Dedifferentiated amniotic fluid mesenchymal stem cell (primary cell): ENCODE data around the gene ARSD.
A peak's percentile ranks its signal among the peaks of the same experiment; 100 is the strongest.
"Not testable (repeated sequence)": the region's sequence is repeated elsewhere in the genome, so short reads cannot be mapped to it uniquely, and the experiment has no call there.

ENCODE experiments used
- DNase-seq: peaks from one replicate; pipeline ENCODE4 v3.0.0-alpha.2; 2016; ENCODE audit errors: extremely low spot score

Gene ARSD

DNA sequence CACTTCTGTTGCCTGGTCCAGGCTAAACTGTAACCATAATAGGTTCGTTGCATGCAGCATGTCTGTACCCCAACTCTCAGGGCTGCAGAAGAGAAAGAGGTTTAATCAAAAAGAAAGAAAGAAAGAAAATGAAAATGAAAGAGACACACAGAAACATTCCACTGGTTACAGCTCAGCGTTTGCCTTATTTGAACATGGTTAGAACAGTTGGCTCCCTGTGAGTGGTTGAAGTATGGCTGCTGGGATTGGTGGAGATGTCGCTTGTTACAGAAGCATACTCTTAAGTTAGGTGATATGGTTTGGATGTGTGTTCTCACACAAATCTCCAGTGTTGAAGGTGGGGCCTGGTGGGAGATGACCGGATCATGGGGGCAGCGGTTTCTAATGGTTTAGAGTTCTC is 36.3 kb downstream of the ARSD start:
- no peak for DNase-seq

DNA sequence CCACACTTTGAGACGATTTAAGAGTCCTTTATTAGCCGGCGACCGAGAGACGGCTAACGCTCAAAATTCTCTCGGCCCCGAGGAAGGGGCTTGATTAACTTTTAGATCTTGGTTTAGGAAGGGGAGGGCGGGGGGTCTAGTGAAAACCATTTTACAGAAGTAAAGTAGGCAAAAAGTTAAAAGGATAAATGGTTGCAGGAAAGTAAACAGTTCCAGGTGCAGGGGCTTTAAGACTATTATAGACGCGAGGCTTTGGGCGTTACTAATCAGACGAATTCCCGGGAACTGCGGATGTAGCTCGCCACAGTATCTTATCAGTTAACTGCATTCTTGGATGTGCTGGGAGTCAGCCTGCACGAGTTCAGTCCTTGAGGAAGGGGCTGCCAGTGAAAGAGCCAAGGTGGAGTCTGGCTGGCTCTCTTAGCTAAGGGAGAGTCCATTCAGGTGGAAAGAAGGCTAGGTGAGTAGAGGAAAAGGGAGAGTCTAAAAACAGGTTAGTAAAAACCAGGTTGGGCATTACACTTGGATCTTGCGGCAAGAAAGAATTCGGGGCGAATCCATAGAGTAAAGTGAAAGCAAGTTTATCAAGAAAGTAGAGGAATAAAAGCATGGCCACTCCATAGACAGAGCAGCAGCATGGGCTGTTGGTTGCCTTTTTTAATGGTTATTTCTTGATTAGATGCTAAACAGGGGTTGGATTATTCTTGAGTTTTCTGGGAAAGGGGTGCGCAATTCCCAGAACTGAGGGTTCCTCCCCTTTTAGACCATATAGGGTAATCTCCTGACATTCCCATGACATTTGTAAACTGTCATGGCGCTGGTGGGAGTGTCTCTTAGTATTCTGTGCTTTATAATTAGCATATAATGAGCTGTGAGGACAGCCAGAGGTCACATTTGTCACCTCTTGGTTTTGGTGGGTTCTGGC is 38.3 kb downstream of the ARSD start:
- DNase-seq: not testable (repeated sequence)

DNA sequence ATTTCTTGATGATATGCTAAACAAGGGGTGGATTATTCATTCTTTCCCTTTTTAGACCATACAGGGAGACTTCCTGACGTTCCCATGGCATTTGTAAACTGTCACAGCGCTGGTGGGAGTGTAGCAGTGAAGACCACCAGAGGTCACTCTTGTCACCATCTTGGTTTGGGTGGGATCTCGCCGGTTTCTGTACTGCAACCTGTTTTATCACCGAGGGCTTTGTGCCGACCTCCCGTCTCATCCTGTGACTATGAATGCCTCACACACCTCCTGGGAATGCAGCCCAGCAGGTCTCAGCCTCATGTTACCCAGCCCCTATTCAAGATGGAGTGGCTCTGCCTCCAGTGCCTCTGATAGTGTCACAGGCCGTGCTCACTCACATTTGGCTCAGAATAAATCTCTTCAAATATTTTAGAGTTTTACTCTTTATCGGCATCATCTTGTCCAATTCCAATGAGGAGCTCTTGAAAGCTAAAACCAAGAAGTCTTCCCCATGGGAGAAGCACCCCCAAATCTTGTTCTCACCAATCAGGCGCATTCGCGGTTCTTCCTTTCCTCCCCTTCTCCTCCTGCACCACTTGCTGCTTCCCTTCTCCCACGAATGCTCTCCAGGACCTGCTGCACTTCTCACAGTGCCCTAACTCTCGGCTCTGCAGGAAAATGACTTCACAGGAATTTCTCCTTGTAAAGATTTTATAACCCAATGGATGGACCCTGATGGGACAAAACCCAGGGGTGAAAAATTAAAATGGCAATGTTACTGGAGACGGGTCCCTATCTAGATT is 39.2 kb downstream of the ARSD start:
- DNase-seq: not testable (repeated sequence)

DNA sequence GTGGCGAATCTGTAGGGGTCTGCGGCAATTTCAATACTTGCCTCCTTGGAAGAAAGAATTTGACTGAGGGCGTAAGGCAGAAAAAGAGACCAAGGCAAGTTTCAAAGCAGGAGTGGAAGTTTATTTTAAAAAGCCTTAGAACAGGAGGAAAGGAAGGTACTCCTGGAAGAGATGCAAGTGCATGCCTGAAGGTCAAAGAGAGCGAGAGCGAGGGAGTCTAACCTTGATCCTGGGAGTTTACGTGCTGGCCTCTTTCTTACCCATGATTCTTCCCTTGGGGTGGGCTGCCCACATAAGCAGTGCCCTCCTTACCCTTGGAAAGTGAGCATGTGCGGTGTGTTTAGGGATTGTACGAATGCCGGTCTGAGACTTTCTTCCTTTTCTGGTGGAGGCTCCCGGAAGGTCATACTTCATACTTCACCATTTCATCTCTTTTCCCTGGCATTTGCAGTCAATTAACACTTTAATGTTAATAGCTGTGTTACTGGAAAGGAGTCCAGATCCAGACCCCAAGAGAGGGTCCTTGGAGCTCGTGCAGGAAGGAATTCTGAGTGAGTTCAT is 40.0 kb downstream of the ARSD start:
- no peak for DNase-seq

DNA sequence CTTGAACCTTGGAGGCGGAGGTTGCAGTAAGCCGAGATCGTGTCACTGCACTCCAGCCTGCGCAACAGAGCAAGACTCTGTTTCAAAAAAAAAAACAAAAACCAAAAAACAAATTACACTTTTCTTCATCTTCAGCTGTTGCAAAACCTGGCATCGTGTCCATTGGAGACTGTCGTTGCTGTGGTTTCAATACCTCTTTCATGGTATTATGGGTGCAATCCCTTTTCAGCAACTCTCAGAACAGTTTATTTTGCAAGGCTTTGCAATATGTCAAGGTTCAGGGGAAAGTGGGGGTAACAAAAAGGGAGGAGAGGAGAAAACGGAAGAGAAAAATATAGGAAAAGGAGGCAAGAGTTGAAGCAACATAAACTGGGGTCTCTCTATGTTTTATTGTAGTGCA is 40.8 kb downstream of the ARSD start:
- DNase-seq: no peak

DNA sequence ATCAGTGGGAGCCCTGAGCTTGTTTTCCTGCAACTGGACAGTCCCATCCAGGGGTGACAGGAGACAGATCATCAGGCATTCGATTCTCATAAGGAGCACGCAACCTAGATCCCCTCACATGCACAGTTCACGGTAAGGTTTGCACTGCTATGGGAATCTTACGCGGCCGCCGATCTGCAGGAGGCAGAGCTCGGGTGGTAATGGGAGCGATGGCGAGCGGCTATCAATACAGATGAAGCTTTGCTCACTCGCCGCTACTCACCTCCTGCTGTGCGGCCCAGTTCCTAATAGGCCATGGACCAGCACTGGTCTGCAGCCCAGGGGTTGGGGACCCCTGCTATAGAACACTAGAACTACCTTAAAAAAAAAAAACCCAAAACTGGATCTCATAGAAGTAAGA is 45.4 kb downstream of the ARSD start:
- no peak for DNase-seq

DNA sequence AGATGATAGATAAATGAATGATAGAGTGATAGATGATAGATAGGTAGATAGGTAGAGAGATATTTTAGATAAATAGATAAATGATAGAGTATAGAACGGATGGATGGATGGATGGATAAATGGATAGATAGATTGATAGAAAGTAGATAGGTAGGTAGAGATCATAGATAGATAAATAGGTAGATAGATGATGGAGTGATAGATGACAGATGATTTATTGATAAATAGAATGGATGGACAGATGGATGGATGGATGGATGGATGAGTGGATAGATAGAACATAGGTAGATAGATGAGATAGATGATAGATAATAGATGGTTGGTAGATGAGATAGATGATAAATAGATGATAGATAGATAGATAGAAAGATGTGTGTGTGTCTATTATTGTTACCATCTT is 49.5 kb downstream of the ARSD start:
- DNase-seq: no peak

DNA sequence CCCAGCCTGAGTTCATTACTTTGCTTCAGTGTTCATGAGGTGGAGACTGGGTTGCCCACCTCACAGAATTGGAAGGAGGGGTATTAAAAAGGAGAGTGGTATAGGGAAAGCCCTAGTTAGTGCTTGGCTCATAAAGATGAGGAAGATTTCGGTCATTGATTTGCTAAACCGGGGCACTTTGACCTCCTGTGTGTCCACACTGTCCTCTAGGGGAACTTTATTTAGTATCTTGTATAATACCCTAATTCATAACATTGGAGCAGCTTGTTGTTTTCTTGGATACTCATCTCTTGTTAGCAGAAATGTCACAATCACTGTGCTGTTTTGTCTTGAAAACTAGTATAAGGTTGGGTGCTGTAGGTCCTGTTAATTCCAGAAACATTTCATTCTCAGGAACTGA is 50.6 kb downstream of the ARSD start:
- no peak for DNase-seq

DNA sequence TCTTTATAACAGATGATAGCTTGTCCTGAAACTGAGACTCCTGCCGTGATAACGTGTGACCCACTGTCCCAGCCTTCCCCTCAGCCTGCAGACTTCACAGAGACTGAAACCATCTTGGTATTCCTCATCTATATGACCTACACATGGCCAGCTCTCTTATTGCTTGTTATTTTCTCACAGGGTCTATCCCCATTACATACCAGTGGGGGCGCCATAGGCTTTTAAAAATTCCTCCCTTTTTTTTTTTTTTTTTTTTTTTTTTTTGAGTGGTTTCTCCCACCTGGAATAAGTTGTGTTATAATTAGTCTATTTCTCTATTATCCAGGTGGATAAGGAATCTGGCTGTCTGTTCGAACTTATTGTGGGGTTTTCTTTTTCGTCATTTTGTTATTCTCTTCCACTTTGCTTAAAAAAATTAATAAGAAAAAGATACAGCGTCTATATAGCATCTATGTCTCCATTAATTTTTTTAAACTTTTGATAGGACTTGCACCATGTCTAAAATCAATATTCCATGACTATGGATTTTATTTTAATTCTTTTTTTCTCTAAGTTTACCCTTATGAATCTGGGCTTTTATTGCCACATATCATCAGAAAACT is 53.2 kb downstream of the ARSD start:
- no peak for DNase-seq

DNA sequence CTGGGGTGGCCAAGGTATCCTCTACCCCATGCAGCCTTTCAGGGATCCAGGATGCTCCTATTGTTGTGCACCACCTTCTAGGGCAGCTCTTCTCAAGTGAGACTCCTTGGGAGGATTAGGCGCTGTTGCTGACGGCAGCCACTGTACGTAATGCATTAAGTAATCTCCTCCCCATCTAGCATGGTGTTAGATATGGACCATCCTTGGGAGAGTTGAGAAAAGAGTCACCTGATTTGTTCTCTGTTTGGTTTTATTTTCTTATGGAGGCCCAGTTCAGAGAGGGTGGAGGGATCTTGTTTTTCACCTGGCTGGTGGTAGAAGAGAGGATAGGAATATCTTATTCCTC is 54.0 kb downstream of the ARSD start:
- DNase-seq: no peak

DNA sequence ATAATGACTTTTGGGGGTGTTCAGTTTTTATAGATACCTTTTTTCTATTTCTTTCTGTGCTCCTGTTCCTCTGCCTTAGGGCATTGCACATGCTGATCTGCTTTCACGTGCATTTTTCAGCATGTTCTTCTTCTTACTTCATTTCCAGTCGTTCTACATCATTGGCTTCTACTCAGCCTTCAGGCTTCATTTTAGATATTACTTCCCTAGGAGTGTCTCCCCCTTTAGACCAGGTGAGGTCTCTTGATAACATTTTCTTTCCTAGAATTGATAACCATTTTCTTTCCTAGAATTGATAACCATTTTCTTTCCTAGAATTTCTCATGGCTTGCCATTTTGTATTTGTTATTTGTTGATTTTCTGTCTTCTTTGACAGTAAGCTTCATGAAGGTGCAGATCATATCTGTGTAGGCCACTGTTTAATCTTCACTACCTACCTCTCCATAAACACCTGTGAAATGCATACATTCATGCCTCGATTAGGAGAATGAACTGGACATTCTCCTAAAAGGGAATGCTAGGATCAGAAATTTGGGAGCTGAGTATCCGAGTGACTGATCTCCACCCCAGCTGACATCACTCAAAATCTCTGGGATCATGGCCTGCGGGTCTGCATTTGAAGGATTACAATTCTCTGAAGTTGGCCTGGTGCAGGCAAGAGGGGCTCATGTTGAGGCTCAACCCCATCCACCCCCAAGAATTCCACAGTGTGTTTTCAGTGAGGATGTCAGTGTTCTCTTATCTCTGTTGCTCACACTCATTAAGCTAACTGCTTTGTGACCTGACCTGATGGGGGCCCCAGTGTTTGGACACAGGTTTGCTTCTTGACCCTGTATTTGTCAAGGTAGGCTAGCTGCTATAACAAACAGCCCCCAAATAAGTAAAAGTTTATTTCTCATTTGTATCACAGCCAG is 54.7 kb downstream of the ARSD start:
- no peak for DNase-seq

DNA sequence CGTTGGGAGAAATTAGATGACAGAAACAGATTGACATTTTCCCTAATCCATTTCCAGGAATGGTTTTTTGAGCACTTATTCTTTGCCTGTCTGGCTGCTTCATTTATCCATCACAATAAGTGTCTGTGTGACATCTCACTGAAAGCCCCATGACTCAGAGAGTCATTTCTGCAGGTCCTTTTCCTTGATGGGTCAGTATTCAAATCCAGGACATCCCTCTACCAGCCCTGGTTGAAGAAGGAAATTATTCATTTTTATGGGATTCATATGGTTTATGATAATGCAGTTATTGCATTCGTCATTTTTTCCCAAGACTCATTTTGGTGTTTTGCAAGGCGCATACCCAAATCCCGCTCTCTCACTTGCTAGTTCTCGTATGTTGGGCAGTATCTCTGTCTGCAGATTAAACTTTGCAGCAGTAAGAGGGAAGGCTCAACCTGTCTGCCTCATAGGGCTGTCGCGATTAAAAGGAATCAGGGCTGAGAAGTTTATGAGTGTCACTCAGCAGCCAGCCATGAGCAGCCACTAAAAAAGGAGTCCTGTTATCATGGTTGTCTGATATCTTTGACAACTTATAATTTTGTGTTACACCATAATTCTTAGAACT is 56.4 kb downstream of the ARSD start:
- DNase-seq: no peak

DNA sequence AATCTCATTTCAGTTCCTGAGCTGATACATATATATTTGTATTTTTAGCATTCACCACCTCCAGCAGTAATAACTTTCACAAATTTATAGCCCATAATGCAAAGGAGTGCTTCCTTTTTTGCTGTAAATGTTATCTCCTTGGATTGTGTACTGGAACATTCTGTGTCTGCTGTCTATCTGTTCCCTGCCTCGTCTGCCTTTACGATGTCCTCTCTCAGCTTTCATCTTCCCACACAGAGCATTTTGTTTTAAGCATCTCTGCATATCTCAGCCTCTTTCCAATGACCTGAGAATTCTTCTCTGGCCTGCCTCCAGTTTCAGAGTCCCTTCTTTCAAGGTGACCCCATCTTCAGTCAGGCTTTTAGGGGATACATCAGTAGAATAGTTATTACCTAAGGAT is 57.3 kb downstream of the ARSD start:
- DNase-seq: no peak

DNA sequence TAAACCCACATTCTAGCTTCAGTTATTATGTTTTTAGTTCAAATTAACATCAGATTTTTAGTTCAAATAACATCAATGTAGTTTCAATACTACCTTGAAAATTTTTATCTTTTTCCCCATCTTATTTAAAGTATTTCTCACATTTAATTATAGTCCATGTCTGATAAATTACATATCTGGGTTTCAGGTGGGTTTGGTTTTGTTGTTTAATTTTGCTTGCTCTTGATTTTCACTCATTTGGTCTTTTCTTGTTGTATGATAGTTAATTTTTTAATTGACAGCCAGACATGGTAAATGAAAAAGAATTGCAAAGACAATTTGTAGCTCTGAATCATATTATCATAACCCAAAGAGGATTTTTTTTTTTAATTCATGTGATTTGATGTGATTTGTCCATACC is 58.5 kb downstream of the ARSD start:
- no peak for DNase-seq

DNA sequence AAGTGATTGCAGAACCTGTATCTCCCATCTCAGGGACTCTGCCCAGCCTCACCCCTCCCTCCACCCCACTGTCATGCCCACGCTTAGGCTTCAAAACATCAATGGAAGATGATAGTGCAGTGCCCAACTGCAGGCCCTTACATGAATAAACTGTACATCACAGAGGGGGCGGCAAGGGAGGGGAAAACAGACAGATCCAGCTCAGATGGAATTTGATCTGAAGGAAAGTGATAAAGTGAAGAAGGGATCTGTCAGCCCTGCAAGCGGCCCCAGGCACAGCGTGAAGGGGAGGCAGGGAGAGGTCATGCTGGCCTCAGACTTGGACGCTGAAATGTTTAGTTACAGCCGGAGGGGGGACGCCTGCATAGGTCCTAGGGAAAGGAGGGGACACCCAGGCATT is 61.9 kb downstream of the ARSD start:
- no peak for DNase-seq

DNA sequence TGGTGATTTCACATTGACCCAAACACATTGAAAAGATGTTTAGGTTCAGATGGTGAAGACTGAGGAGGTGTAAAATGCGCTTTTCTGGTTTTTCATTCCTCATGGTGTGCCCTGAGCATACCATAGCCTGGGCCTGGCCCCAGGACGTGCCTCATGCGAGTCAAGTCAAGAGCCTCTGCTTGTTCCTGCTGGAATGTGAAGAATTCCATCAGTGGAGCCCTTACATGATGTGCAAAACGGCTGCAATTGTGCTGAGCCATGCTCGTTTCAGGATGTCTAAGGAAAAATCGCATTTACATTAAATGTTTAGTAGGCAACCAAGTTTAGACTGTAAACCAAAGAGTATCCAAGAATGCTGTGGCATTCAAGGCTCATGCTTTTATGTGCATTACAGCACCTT is 65.5 kb downstream of the ARSD start:
- peak; percentile 19 for DNase-seq

DNA sequence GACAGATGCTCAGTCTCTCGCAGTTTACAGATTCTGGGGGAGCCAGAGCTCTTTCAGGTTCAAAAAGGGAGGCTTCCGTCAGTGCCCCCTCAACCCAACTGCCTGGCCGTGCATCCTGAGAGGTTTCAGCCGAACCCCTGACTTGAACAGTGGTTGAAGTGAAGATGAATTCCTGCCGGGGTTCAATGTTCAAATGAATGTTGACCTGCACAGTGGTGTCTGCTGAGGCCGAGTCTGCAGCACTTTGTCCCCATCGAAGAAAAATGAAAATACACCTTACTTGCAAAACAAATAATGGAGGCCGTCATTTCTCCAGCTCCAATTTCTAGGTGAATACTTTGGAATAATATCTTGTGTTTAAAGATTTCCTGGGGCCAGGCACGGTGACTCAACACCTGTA is 66.7 kb downstream of the ARSD start:
- DNase-seq: no peak

DNA sequence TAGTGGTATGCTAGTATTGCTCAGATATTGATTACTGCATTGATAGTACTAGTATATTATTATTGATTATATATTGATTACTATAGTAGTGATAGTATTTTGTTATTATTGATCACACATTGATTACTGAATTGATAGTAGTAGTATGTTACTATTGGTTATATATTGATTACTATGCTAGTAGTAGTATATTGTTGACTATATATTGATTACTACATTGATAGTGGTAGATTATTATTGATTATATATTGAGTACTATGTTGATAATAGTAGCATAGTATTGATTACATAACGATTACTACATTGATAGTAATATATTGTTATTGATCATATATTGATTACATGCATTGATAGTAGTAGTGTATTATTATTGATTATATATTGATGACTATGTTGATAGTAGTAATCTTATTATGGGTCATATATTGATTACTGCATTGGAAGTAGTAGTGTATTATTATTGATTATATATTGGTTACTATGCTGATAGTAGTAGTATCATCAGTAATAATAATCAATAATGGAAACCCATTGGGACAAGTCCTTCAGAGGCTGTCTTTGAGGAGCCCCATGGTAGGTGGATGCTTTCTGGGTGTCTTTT is 69.8 kb downstream of the ARSD start:
- no peak for DNase-seq

DNA sequence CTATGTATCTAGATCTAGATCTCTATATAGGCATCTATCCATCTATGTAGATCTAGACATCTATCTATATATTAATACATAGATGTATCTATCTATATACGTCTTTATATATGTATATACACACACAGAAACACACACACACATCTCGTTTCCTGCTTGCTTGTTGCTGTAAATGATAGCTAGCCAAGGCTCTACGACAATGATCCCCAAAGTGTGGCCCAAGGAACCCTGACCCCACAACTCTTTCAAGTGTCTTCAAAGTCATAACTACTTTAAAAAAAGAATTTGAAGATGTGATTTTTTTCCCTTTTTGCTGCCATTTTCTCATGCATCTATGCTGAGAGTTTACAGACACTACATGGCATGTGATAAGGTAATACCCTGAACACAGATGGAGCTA is 71.6 kb downstream of the ARSD start:
- DNase-seq: no peak

DNA sequence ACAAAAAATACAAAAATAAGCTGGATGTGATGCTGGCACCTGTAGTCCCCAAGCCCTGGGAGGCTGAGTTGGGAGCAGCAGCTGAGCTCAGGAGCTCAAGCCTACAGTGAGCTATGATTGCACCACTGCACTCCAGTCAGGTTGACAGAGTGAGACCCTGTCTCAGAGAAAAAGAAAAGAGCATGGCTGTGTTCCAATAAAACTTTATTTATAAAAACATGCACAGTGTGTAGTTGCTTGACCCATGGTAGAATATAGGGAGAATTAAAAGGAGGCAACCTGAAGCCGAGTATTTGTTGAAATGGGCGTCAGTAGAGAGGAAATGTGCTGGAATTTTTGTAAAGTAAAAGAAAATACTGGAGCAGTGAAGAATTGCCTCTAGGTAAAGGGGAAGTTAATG is 73.4 kb downstream of the ARSD start:
- no peak for DNase-seq

DNA sequence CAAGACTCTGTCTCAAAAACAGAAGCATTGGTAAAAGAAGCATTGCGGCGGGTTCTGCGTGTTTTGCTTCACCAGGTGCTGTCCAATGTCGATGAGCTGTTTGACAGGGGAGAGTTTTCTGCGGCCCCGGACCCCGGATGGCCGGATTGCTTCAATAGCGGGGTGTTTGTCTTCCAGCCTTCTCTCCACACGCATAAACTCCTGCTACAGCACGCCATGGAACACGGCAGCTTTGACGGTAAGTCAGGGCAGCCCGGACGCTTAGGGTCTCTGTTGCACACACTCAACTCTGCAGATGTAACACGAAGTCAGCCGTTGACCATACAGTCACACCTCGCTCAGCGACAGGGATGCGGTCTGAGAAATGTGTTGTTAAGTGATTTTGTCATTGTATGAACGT is 74.2 kb downstream of the ARSD start:
- DNase-seq: no peak
